ENCODE data around the gene STPG2.

DNA sequence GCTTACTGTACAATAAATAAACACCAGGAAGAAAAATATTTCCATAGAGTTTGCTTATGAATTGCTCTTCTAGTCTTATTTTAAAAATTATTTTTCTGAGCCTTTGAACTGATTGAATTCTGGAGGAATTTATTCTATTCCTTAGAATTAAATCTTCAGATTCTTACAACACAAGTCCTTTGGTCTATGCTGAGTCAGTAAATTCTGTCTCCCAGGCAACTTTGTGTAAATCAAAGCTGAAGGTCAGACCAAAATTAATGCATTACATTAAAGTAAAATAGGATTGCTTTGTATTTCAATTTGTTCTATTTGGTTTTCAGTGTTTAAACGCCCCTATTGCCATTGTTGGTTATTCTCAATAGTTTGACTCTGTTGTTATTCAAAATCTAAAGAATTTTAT is 26.8 kb upstream of the STPG2 start:
- TF ChIP-seq POLR2A (IDR thresholded peaks at IDR 0.05) (no peak), EP300 (IDR thresholded peaks at IDR 0.05) (no peak)
- TF ChIP-seq, protein P1, sequence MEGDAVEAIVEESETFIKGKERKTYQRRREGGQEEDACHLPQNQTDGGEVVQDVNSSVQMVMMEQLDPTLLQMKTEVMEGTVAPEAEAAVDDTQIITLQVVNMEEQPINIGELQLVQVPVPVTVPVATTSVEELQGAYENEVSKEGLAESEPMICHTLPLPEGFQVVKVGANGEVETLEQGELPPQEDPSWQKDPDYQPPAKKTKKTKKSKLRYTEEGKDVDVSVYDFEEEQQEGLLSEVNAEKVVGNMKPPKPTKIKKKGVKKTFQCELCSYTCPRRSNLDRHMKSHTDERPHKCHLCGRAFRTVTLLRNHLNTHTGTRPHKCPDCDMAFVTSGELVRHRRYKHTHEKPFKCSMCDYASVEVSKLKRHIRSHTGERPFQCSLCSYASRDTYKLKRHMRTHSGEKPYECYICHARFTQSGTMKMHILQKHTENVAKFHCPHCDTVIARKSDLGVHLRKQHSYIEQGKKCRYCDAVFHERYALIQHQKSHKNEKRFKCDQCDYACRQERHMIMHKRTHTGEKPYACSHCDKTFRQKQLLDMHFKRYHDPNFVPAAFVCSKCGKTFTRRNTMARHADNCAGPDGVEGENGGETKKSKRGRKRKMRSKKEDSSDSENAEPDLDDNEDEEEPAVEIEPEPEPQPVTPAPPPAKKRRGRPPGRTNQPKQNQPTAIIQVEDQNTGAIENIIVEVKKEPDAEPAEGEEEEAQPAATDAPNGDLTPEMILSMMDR (IDR thresholded peaks at IDR 0.05): no peak
